IPS-18a (cell line): ENCODE measurements around the gene CPEB4.

Experiments
- H3K27ac ChIP-seq: one replicate; pipeline ENCODE4 v1.5.1; 2013; ENCODE audit warnings: low read length
- H3K27me3 ChIP-seq: one replicate; pipeline ENCODE4 v1.6.1; 2013; ENCODE audit warnings: mild to moderate bottlenecking, low read length; ENCODE audit not compliant: control insufficient read depth, insufficient read depth
- H3K36me3 ChIP-seq: one replicate; pipeline ENCODE4 v1.6.1; 2013; ENCODE audit warnings: low read depth, low read length; ENCODE audit not compliant: control insufficient read depth
- H3K4me1 ChIP-seq: one replicate; pipeline ENCODE4 v1.6.1; 2013; ENCODE audit warnings: low read depth, low read length; ENCODE audit not compliant: control insufficient read depth
- H3K4me3 ChIP-seq: one replicate; pipeline ENCODE4 v1.5.1; 2013; ENCODE audit warnings: low read length
- H3K9ac ChIP-seq: one replicate; pipeline ENCODE4 v1.6.1; 2013; ENCODE audit warnings: mild to moderate bottlenecking, low read length, moderate library complexity
- H3K9me3 ChIP-seq: one replicate; pipeline ENCODE4 v1.6.1; 2013; ENCODE audit warnings: low read depth, low read length; ENCODE audit not compliant: control insufficient read depth

CPEB4 gene

GRCh38 chr5:173851595-173852243 lies 36.4 kb upstream of the CPEB4 start:
- Histone ChIP-seq H3K27me3 (no peaks in the 10 kb centered on the region), H3K27ac (no peak overlapping the region), H3K9me3 (no peaks in the 10 kb centered on the region), H3K4me3 (no peak overlapping the region), H3K4me1 (no peaks in the 10 kb centered on the region), H3K36me3 (no peaks in the 10 kb centered on the region), H3K9ac (no peak overlapping the region)

GRCh38 chr5:173852790-173853359 lies 35.3 kb upstream of the CPEB4 start:
- Histone ChIP-seq H3K27ac (no peak overlapping the region), H3K4me3 (no peak overlapping the region), H3K27me3 (no peaks in the 10 kb centered on the region), H3K36me3 (no peaks in the 10 kb centered on the region), H3K4me1 (no peaks in the 10 kb centered on the region), H3K9ac (no peak overlapping the region), H3K9me3 (no peaks in the 10 kb centered on the region)

GRCh38 chr5:173853370-173854131 lies 34.6 kb upstream of the CPEB4 start:
- H3K4me3 ChIP-seq = no peak overlapping the region
- H3K9ac ChIP-seq = no peak overlapping the region
- H3K4me1 ChIP-seq = no peaks in the 10 kb centered on the region
- H3K27me3 ChIP-seq = no peaks in the 10 kb centered on the region
- no peak overlapping the region for H3K27ac ChIP-seq
- H3K36me3 ChIP-seq = no peaks in the 10 kb centered on the region
- no peaks in the 10 kb centered on the region for H3K9me3 ChIP-seq

GRCh38 chr5:173855162-173855994 lies 32.8 kb upstream of the CPEB4 start:
- no peaks in the 10 kb centered on the region for H3K4me1 ChIP-seq
- H3K27ac ChIP-seq = no peak overlapping the region
- H3K27me3 ChIP-seq = no peaks in the 10 kb centered on the region
- H3K36me3 ChIP-seq = no peaks in the 10 kb centered on the region
- no peaks in the 10 kb centered on the region for H3K9me3 ChIP-seq
- no peak overlapping the region for H3K9ac ChIP-seq
- H3K4me3 ChIP-seq = no peak overlapping the region

- Histone ChIP-seq H3K4me3 (no peak overlapping the region), H3K36me3 (no peaks in the 10 kb centered on the region), H3K27ac (no peak overlapping the region), H3K27me3 (no peaks in the 10 kb centered on the region), H3K9ac (no peak overlapping the region), H3K4me1 (no peaks in the 10 kb centered on the region), H3K9me3 (no peaks in the 10 kb centered on the region)
Observed at GRCh38 chr5:173855995-173856656, 32.0 kb upstream of the CPEB4 start.

DNA sequence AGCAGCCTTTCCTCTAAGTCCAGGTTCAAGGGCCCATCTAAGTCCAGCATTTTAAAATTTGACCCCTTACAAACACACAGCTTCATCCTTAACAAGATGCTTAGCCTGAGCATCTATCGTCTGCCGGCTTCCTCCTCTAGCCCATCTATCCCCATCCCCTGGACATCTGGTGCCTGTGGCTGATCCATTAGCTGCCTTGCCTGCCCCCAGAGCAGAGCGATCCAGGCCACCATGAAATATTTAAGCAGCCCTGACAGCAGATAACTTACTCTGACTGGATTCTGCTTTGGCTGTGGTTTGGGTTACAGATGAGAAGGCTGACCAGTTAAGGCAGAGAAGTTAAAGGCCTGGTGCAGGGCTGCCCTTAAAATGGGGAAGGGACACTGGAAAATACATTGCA lies 30.9 kb upstream of the CPEB4 start:
- no peaks in the 10 kb centered on the region for H3K9me3 ChIP-seq
- H3K4me1 ChIP-seq = no peaks in the 10 kb centered on the region
- no peak overlapping the region for H3K9ac ChIP-seq
- H3K4me3 ChIP-seq = no peak overlapping the region
- no peaks in the 10 kb centered on the region for H3K27me3 ChIP-seq
- H3K36me3 ChIP-seq = no peaks in the 10 kb centered on the region
- no peak overlapping the region for H3K27ac ChIP-seq

- H3K4me3 ChIP-seq = no peak overlapping the region
- no peaks in the 10 kb centered on the region for H3K4me1 ChIP-seq
- H3K27me3 ChIP-seq = no peaks in the 10 kb centered on the region
- no peak overlapping the region for H3K27ac ChIP-seq
- H3K9me3 ChIP-seq = no peaks in the 10 kb centered on the region
- no peaks in the 10 kb centered on the region for H3K36me3 ChIP-seq
- no peak overlapping the region for H3K9ac ChIP-seq
Observed at GRCh38 chr5:173858021-173858669, 30.0 kb upstream of the CPEB4 start.

DNA sequence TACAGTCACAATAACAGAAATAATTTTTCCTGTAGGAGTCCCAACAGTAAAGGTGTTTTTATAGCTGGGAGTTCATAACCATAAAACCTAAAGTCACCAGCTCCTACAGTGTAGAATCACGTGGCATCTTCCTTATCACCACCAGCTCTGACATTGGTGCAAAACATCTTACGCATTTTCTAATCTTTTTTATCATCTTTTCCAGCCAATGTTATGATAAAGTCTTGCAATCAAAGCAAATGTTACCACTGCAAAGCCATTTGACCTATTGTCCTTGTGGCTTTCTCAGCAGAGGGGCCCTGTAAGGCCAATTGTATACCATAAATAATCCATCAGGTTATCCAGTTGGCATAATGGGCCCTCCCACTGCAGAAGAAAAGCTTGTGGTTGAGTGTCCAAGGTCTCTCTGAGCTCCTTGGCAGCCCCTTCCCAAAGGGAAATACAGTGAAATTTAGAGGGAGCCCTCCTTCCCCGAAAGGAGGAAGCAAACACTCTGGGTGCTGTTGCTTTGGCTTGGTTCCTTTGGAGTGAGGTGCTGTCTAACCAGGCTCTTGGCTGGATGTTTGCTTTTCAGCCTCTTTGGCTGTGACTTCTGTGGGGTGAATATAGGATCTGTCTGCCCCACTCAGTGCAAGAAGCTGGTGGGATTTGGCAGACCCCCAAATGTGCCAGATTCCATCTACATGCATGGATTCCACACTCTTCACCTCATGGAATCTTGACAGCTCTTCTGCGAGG lies 29.3 kb upstream of the CPEB4 start:
- H3K4me1 ChIP-seq = no peaks in the 10 kb centered on the region

DNA sequence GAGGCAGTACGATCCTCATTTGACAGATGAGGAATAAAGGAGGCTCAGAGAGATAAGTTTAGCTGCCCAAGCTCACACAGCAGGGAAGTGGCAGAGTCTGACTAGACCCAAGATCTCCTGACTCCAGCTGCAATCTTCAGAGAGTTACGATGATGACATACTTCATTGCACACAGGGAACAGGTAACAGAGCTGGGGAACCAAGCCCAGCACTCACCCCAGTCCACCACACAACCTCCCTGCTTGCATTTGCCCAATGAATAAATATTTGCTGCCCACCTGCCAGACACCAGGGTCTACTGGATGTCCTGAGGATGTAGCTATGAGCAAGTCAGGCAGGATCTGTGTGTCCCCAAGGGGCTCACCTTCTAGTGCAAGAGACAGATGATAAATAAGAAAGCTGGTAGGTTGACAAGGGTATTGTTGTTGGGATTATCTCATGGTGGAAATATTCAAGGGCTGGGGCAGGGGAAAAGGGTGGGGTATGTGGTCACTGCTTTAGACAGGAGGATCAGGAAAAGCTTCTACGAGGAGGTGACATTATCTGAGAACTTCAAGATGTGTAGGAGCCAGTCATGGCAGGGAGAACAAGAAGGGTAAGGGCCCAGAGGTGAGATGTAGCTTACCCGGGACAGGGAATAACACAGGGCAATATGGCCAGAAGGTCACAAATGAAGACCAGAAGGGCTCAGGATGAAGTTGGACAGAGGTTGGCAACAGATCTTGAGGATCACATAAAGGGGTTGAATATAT lies 28.6 kb upstream of the CPEB4 start:
- Histone ChIP-seq H3K9ac (no peak overlapping the region), H3K27ac (no peak overlapping the region), H3K4me1 (no peaks in the 10 kb centered on the region), H3K27me3 (no peaks in the 10 kb centered on the region), H3K36me3 (no peaks in the 10 kb centered on the region), H3K4me3 (no peak overlapping the region), H3K9me3 (no peaks in the 10 kb centered on the region)

More for the DNA sequence above, 29.3 kb upstream of the CPEB4 start:
- Histone ChIP-seq H3K9me3 (no peaks in the 10 kb centered on the region), H3K36me3 (no peaks in the 10 kb centered on the region), H3K27ac (no peak overlapping the region), H3K9ac (no peak overlapping the region), H3K27me3 (no peaks in the 10 kb centered on the region), H3K4me3 (no peak overlapping the region)

DNA sequence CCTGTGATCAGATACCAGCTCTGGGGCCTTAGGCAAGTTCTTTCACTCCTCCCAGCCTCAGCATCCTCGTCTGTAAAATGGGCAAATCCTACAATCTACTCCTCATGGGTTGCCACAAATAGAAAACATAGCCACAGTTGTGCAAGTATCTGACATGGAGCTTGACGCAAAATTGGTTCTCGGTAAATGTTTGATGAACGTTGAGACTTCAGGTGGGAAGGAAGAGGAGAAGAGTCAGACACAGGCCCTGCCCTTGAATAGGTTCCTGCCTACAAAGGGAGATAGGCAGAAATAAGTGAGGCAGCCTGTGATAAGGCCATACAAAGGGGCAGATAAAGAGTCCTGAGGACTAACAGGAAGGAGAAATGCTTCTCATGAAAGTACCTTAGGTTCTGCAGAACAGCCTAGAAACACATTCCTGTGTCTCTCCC lies 26.1 kb upstream of the CPEB4 start:
- no peak overlapping the region for H3K4me3 ChIP-seq
- no peaks in the 10 kb centered on the region for H3K36me3 ChIP-seq
- no peaks in the 10 kb centered on the region for H3K27me3 ChIP-seq
- H3K9ac ChIP-seq = no peak overlapping the region
- H3K27ac ChIP-seq = no peak overlapping the region
- no peaks in the 10 kb centered on the region for H3K9me3 ChIP-seq
- H3K4me1 ChIP-seq = no peaks in the 10 kb centered on the region
